ENCODE data around the gene DNASE1L2. TPM values are rescaled to one million over a fixed set of nuclear protein-coding genes. Genes with fewer than 3 reads are reported as not detected.

Gene DNASE1L2
- total and polyA plus RNA-seq, 2 of the 8 experiments (the other 6 are each of a cell fraction or from before 2014, with no cell fraction given): 0.35 to 0.97 TPM

DNA sequence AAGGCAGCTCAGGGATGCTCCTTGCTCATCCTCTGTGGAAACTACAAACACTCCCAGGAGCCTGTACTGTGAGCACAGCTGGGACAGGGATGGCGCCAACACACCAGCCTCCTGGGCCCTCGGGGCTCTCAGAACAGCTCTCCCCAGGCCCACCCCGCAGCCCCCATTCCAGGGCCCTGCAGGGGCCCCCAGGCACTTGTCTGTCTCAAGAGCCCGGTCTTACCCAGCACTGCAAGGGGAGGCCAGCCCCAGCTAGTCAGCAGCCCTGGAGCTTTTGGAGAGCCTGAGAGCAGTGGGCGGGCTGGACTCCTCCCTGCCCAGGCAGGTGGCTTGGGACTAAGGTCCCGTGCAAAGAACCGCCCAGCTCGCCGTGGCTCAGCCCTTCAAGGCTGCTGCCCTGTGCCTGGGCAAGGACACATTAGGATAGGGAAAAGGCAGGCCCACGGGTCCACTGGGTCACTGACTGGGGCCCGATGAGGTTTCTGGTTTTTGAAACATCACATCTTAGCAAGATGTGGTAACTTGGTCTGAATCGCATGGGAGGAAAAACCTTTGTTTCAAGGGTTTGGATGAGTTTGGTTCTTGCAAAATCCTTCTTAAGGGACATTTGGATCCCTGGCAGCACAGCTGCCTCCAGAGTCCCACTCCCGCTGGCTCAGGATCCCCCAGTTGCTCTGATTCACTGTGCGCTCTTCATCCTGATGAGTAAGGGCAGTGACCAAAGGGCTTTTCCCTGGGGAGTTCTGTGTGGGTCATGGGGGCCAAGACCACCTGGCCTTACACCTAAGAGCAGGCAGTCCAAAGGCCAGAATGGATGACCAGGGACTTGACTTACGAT is 2.8 kb downstream of the DNASE1L2 start:
- H2BK120ac ChIP-seq (replicated peaks; ENCODE audit: low read depth, low read length): no peak overlapping the region
- H3K23me2 ChIP-seq (ENCODE audit: low read depth, low read length): peaks cover 16% of the 10 kb centered on the region; the same call in 1 of the 2 replicates
- H3K36me3 ChIP-seq (ENCODE audit: control insufficient read depth in 2 of 4, insufficient read depth in 4 of 4, low read length in 3 of 4): peaks cover 12 to 31% (median 14%) of the 10 kb centered on the region in 4 experiments; a peak in 7 of 8 replicates
- H4K8ac ChIP-seq (ENCODE audit: extremely low read depth, insufficient read depth, low read length): peak overlapping the region; percentile 28; the same call in 1 of the 2 replicates
- no peak overlapping the region for H3K4ac ChIP-seq (replicated peaks; ENCODE audit: insufficient read length, low read depth, low read length)
- ChIA-PET CTCF (ENCODE audit: partially characterized antibody) (interaction anchor here (0.6 to 1.8 kb wide), 11 partner anchors 8 to 189 kb away, joined by 3 to 11 read pairs (median 4); partner anchors contain the start of gene ECI1), POLR2A (ENCODE audit: partially characterized antibody) (interaction anchor here (0.6 to 8.6 kb wide), 20 partner anchors 11 to 276 kb away, joined by 3 to 181 read pairs (median 5); partner anchors contain the start of genes BRICD5, E4F1, ECI1 and TEDC2)
- no peak overlapping the region for H2BK20ac ChIP-seq (ENCODE audit: low read length)
- FAIRE-seq (no peak), DNase-seq (ENCODE audit: low read depth in 1 of 2, low spot score in 2 of 2) (peak in 1 of 2 experiments; percentile 63)
- peak overlapping the region in 1 of 2 experiments; percentile 78; a peak in 3 of 4 replicates for H3K4me2 ChIP-seq (ENCODE audit: insufficient read depth in 1 of 2, low read depth in 2 of 2, low read length in 2 of 2)
- peaks cover 0 to 19% (median 10%) of the 10 kb centered on the region in 4 experiments; a peak in 5 of 7 replicates for H3K4me1 ChIP-seq (replicated peaks in 1 of 4; ENCODE audit: control insufficient read depth in 3 of 4, insufficient read depth in 4 of 4, low read length in 3 of 4)
- no peak overlapping the region for H3K56ac ChIP-seq (replicated peaks; ENCODE audit: insufficient read length, low read depth, low read length)
- no peak overlapping the region for H3K14ac ChIP-seq (ENCODE audit: insufficient read length)
- H2AFZ ChIP-seq (ENCODE audit: low read length): no peak overlapping the region
- no peak overlapping the region for H4K91ac ChIP-seq (replicated peaks; ENCODE audit: insufficient read length, low read length)
- H3K9me3 ChIP-seq (ENCODE audit: insufficient read depth in 2 of 2, low read depth in 1 of 2, low read length in 1 of 2): no peaks in the 10 kb centered on the region
- no peak overlapping the region for H3K4me3 ChIP-seq (ENCODE audit: extremely low read depth in 1 of 4, insufficient read depth in 2 of 4, low read depth in 3 of 4, low read length in 4 of 4)
- WGBS, 2 experiments (ENCODE audit: extremely low coverage in 1 of 2, insufficient coverage in 1 of 2, insufficient read length in 1 of 2, insufficient replicate concordance in 2 of 2, low coverage in 1 of 2, low lambda C conversion rate in 2 of 2, missing lambda C conversion rate in 1 of 2): 74% methylated on average over 15 of the region's 15 CpGs; no CpG with 5 or more reads in 1 of the 2 experiments
- no peaks in the 10 kb centered on the region; the same call in 1 of the 2 replicates for H3K79me1 ChIP-seq (ENCODE audit: low read depth, low read length)
- no peak overlapping the region for H2BK5ac ChIP-seq (ENCODE audit: low read depth, low read length)
- H4K5ac ChIP-seq (ENCODE audit: insufficient read length, low read depth, low read length): no peak overlapping the region
- no peak overlapping the region for H2BK12ac ChIP-seq (ENCODE audit: low read depth, low read length)
- no peaks in the 10 kb centered on the region for H3K79me2 ChIP-seq (ENCODE audit: control insufficient read depth in 1 of 2, insufficient read depth in 2 of 2, low read length in 2 of 2)
- H3K23ac ChIP-seq (ENCODE audit: insufficient read length): no peak overlapping the region
- H2BK15ac ChIP-seq (ENCODE audit: low read length): no peak overlapping the region
- no peak overlapping the region for H3K18ac ChIP-seq (ENCODE audit: extremely low read depth, low read length)
- H3K27me3 ChIP-seq (replicated peaks in 1 of 4; ENCODE audit: control insufficient read depth in 3 of 4, extremely low read depth in 1 of 4, insufficient read depth in 3 of 4, low read length in 3 of 4): peaks cover 4 to 20% (median 16%) of the 10 kb centered on the region in 4 experiments; a peak in 6 of 7 replicates
- H3K27ac ChIP-seq (ENCODE audit: low read depth, low read length): no peak overlapping the region
- H2AK5ac ChIP-seq (ENCODE audit: low read depth, low read length): no peak overlapping the region
- H3K9ac ChIP-seq (replicated peaks in 1 of 4; ENCODE audit: extremely low read depth in 1 of 4, low read depth in 3 of 4, low read length in 3 of 4): no peak overlapping the region
- peaks cover 0 to 20% of the 10 kb centered on the region in 2 experiments for H4K20me1 ChIP-seq (replicated peaks in 1 of 2; ENCODE audit: control insufficient read depth in 1 of 2, insufficient read depth in 2 of 2, low read length in 2 of 2)
- TF ChIP-seq KDM4A (IDR thresholded peaks at IDR 0.05; ENCODE audit: low read depth, low read length, severe bottlenecking) (no peak), POLR2A (IDR thresholded peaks at IDR 0.05; ENCODE audit: control extremely low read depth in 1 of 2, low read depth in 2 of 2, low read length in 2 of 2) (no peak), CTBP2 (IDR thresholded peaks at IDR 0.05; ENCODE audit: borderline replicate concordance, insufficient read depth, insufficient read length, low read length) (no peak), RXRA (IDR thresholded peaks at IDR 0.05; ENCODE audit: insufficient read depth, low read depth, low read length) (no peak), KDM1A (IDR thresholded peaks at IDR 0.05; ENCODE audit: borderline replicate concordance, low read length) (no peak), JUND (IDR thresholded peaks at IDR 0.05; ENCODE audit: low read length) (no peak), EZH2 (IDR thresholded peaks at IDR 0.05; ENCODE audit: low read depth, low read length, severe bottlenecking) (no peak), NANOG (IDR thresholded peaks at IDR 0.05; ENCODE audit: insufficient read depth, low read depth, low read length, poor library complexity, severe bottlenecking) (no peak)
- TF ChIP-seq, protein P1, sequence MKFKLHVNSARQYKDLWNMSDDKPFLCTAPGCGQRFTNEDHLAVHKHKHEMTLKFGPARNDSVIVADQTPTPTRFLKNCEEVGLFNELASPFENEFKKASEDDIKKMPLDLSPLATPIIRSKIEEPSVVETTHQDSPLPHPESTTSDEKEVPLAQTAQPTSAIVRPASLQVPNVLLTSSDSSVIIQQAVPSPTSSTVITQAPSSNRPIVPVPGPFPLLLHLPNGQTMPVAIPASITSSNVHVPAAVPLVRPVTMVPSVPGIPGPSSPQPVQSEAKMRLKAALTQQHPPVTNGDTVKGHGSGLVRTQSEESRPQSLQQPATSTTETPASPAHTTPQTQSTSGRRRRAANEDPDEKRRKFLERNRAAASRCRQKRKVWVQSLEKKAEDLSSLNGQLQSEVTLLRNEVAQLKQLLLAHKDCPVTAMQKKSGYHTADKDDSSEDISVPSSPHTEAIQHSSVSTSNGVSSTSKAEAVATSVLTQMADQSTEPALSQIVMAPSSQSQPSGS (IDR thresholded peaks at IDR 0.05; ENCODE audit: low read length): no peak

Measured in H1 (cell line).